ENCODE results near the gene DOCK8. TPM values are rescaled to one million over a fixed set of nuclear protein-coding genes. Genes with fewer than 3 reads are reported as not detected.

Gene DOCK8
- total and polyA plus RNA-seq, 2 experiments from 2014 or later = 0.94 to 1.2 TPM

- peaks cover 7% of the 10 kb centered on the region; the same call in 1 of the 3 replicates for H3K9me3 Mint-ChIP-seq
- H3K36me3 Mint-ChIP-seq (ENCODE audit: low read depth) = no peaks in the 10 kb centered on the region
- TF ChIP-seq, protein P1, sequence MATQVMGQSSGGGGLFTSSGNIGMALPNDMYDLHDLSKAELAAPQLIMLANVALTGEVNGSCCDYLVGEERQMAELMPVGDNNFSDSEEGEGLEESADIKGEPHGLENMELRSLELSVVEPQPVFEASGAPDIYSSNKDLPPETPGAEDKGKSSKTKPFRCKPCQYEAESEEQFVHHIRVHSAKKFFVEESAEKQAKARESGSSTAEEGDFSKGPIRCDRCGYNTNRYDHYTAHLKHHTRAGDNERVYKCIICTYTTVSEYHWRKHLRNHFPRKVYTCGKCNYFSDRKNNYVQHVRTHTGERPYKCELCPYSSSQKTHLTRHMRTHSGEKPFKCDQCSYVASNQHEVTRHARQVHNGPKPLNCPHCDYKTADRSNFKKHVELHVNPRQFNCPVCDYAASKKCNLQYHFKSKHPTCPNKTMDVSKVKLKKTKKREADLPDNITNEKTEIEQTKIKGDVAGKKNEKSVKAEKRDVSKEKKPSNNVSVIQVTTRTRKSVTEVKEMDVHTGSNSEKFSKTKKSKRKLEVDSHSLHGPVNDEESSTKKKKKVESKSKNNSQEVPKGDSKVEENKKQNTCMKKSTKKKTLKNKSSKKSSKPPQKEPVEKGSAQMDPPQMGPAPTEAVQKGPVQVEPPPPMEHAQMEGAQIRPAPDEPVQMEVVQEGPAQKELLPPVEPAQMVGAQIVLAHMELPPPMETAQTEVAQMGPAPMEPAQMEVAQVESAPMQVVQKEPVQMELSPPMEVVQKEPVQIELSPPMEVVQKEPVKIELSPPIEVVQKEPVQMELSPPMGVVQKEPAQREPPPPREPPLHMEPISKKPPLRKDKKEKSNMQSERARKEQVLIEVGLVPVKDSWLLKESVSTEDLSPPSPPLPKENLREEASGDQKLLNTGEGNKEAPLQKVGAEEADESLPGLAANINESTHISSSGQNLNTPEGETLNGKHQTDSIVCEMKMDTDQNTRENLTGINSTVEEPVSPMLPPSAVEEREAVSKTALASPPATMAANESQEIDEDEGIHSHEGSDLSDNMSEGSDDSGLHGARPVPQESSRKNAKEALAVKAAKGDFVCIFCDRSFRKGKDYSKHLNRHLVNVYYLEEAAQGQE (IDR thresholded peaks at IDR 0.05; ENCODE audit: unreplicated experiment) = no peak
- TF ChIP-seq ZNF114 (CRISPR knock-in tag; IDR thresholded peaks at IDR 0.05) = no peak
- TF ChIP-seq POLR2AphosphoS5 (IDR thresholded peaks at IDR 0.05; ENCODE audit: low read depth) = no peak
- no peak for TF ChIP-seq STAT1 (IDR thresholded peaks at IDR 0.05; ENCODE audit: unreplicated experiment)
- no peak for TF ChIP-seq EZH2phosphoT487 (IDR thresholded peaks at IDR 0.05; ENCODE audit: unreplicated experiment)
- H3K27me3 Mint-ChIP-seq (ENCODE audit: insufficient read depth, low read depth, poor library complexity) = peaks cover 1% of the 10 kb centered on the region
- no peak overlapping the region for H3K4me3 ChIP-seq
- H3K4me2 ChIP-seq = no peak overlapping the region
- H3K4me1 Mint-ChIP-seq = no peaks in the 10 kb centered on the region
- DNase-seq (ENCODE audit: low spot score) (no peak), ATAC-seq (no peak)
- no peaks in the 10 kb centered on the region for H4K20me1 ChIP-seq (replicated peaks; ENCODE audit: insufficient read depth)
- no peak overlapping the region for H3K27ac Mint-ChIP-seq
- H3K27ac ChIP-seq (ENCODE audit: low read depth) = no peak overlapping the region
- H3K27me3 ChIP-seq (ENCODE audit: insufficient read depth) = no peaks in the 10 kb centered on the region
- H3K9me2 ChIP-seq (ENCODE audit: insufficient read depth) = no peaks in the 10 kb centered on the region
- H3K36me3 ChIP-seq (ENCODE audit: insufficient read depth) = no peaks in the 10 kb centered on the region
- no peaks in the 10 kb centered on the region for H3F3A ChIP-seq (replicated peaks; ENCODE audit: low read depth)
- no peak overlapping the region for H2AFZ ChIP-seq
- no peak overlapping the region for H3K4me3 Mint-ChIP-seq
- H3K79me2 ChIP-seq (replicated peaks; ENCODE audit: insufficient read depth) = no peaks in the 10 kb centered on the region
- H3K4me1 ChIP-seq (ENCODE audit: insufficient read depth) = no peaks in the 10 kb centered on the region
These were observed 280.1 kb downstream of the DOCK8 start for GRCh38 chr9:494764-495163.

DNA sequence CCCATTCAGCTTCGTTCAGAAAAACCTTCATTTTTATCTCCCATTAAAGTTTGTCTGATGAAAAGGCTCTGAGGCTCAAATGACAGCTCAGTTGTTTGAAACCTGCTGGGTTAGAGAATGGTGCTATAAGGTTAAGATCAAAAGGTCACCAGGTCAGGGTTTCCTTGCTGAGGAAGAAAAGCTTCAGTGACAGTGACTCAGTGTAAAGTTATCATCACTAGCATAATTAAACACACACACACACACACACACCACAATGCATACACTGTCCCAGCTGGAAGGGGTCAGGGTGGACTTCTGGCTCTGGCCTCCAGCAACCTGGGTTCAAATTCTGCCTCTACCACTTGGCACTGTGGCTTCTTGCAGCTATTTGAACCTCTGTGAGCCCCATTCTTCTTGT lies 281.1 kb downstream of the DOCK8 start:
- Histone ChIP-seq H3K4me3 (no peak overlapping the region), H3K4me2 (no peak overlapping the region), H3F3A (replicated peaks; ENCODE audit: low read depth) (no peaks in the 10 kb centered on the region), H3K79me2 (replicated peaks; ENCODE audit: insufficient read depth) (no peaks in the 10 kb centered on the region), H3K4me1 (ENCODE audit: insufficient read depth) (no peaks in the 10 kb centered on the region), H3K27ac (ENCODE audit: low read depth) (no peak overlapping the region), H3K9me2 (ENCODE audit: insufficient read depth) (no peaks in the 10 kb centered on the region), H4K20me1 (replicated peaks; ENCODE audit: insufficient read depth) (no peaks in the 10 kb centered on the region), H2AFZ (no peak overlapping the region), H3K27me3 (ENCODE audit: insufficient read depth) (no peaks in the 10 kb centered on the region), H3K36me3 (ENCODE audit: insufficient read depth) (no peaks in the 10 kb centered on the region)
- Mint-ChIP-seq H3K36me3 (ENCODE audit: low read depth) (no peaks in the 10 kb centered on the region), H3K4me3 (no peak overlapping the region), H3K27me3 (ENCODE audit: insufficient read depth, low read depth, poor library complexity) (peaks cover 1% of the 10 kb centered on the region), H3K27ac (no peak overlapping the region), H3K9me3 (peaks cover 7% of the 10 kb centered on the region; the same call in 1 of the 3 replicates), H3K4me1 (no peaks in the 10 kb centered on the region)
- ATAC-seq (no peak), DNase-seq (ENCODE audit: low spot score) (no peak)
- TF ChIP-seq EZH2phosphoT487 (IDR thresholded peaks at IDR 0.05; ENCODE audit: unreplicated experiment) (no peak), JUNB (IDR thresholded peaks at IDR 0.05; ENCODE audit: unreplicated experiment) (no peak), ZNF114 (CRISPR knock-in tag; IDR thresholded peaks at IDR 0.05) (no peak), ZNF331 (CRISPR knock-in tag; IDR thresholded peaks at IDR 0.05; ENCODE audit: low read depth) (no peak), NANOG (IDR thresholded peaks at IDR 0.05; ENCODE audit: borderline replicate concordance) (no peak), CREB1 (CRISPR knock-in tag; IDR thresholded peaks at IDR 0.05; ENCODE audit: low read depth) (no peak)
- TF ChIP-seq, protein P1 (IDR thresholded peaks at IDR 0.05; ENCODE audit: unreplicated experiment) = no peak
- TF ChIP-seq, protein P2, sequence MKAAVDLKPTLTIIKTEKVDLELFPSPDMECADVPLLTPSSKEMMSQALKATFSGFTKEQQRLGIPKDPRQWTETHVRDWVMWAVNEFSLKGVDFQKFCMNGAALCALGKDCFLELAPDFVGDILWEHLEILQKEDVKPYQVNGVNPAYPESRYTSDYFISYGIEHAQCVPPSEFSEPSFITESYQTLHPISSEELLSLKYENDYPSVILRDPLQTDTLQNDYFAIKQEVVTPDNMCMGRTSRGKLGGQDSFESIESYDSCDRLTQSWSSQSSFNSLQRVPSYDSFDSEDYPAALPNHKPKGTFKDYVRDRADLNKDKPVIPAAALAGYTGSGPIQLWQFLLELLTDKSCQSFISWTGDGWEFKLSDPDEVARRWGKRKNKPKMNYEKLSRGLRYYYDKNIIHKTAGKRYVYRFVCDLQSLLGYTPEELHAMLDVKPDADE (IDR thresholded peaks at IDR 0.05) = no peak

Data from GM23338 (cell line).